Adrenal gland (tissue), 5 donors: ENCODE data around the gene HNRNPC.

Source experiments
- POLR2A ChIP-seq, 2 donors: fragments of 450-650 bp; IDR thresholded peaks; one replicate each; pipeline ENCODE4 v1.6.1; 2017; ENCODE audit warnings: antibody characterized with exemption in 2 of 2, mild to moderate bottlenecking in 2 of 2, moderate library complexity in 1 of 2
- TF ChIP-seq, protein P1 (sequence below), 6 experiments: fragments of 450-650 bp in 4 of 6; fragments of 200-600 bp in 2 of 6; sonication (generic) in 1 of 6; IDR thresholded peaks; 1 replicate in 5 of 6; 2 replicates in 1 of 6; pipeline versions ENCODE4 v1.5.1 to v1.8.0; 2016 to 2021; ENCODE audit warnings: antibody characterized with exemption in 6 of 6, mild to moderate bottlenecking in 2 of 6, moderate library complexity in 1 of 6
- donor health status: DM: no; HTN: no; CAD: no.

DNA sequence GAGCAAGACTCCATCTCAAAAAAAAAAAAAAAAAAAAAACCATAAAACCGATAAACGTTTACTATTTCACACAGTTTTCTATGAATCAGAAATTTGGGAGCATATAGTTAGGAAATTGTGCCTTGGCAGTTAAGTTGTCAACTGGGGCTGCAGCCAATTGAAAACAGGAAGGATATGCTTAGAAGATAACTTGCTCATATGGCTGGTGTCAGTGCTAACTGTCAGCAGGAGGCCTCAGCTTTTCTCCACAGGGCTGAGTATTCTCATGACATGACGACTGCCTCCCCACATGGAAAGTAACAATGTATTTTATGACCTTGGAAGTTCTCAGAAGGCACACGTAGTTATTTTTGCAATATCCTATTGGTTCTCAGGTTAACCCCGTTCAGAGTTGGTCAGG is 83.8 kb downstream of the HNRNPC start:
- TF ChIP-seq, protein P1, sequence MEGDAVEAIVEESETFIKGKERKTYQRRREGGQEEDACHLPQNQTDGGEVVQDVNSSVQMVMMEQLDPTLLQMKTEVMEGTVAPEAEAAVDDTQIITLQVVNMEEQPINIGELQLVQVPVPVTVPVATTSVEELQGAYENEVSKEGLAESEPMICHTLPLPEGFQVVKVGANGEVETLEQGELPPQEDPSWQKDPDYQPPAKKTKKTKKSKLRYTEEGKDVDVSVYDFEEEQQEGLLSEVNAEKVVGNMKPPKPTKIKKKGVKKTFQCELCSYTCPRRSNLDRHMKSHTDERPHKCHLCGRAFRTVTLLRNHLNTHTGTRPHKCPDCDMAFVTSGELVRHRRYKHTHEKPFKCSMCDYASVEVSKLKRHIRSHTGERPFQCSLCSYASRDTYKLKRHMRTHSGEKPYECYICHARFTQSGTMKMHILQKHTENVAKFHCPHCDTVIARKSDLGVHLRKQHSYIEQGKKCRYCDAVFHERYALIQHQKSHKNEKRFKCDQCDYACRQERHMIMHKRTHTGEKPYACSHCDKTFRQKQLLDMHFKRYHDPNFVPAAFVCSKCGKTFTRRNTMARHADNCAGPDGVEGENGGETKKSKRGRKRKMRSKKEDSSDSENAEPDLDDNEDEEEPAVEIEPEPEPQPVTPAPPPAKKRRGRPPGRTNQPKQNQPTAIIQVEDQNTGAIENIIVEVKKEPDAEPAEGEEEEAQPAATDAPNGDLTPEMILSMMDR (IDR thresholded peaks at IDR 0.05): no peak
- TF ChIP-seq POLR2A (IDR thresholded peaks at IDR 0.05): no peak
